ENCODE data around the gene ABHD5.

DNA sequence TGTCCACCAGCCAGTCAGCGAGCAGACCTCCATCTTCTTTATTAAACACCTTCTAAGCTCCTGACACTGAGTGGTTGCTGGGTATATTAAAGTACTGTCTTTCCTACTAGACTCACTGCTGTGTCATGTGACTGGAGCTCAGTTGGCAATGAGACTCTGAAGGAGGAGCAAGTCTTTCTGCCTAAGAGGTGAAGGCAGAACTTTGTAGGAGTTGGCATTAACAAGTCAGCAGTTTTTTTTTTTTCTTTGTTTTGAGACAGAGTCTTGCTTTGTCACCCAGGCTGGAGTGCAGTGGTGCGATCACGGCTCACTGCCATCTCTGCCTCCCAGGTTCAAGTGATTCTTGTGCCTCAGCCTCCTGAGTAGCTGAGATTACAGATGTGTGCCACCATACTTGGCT lies 62.2 kb downstream of the ABHD5 start:
- no peak for TF ChIP-seq EZH2 (IDR thresholded peaks at IDR 0.05; ENCODE audit: insufficient read depth, poor library complexity, severe bottlenecking)
- no peak for TF ChIP-seq EZH2phosphoT487 (IDR thresholded peaks at IDR 0.05; ENCODE audit: insufficient read depth, low read depth)

All from GM23248 (cell line).